ENCODE measurements around the gene RNF135.

DNA sequence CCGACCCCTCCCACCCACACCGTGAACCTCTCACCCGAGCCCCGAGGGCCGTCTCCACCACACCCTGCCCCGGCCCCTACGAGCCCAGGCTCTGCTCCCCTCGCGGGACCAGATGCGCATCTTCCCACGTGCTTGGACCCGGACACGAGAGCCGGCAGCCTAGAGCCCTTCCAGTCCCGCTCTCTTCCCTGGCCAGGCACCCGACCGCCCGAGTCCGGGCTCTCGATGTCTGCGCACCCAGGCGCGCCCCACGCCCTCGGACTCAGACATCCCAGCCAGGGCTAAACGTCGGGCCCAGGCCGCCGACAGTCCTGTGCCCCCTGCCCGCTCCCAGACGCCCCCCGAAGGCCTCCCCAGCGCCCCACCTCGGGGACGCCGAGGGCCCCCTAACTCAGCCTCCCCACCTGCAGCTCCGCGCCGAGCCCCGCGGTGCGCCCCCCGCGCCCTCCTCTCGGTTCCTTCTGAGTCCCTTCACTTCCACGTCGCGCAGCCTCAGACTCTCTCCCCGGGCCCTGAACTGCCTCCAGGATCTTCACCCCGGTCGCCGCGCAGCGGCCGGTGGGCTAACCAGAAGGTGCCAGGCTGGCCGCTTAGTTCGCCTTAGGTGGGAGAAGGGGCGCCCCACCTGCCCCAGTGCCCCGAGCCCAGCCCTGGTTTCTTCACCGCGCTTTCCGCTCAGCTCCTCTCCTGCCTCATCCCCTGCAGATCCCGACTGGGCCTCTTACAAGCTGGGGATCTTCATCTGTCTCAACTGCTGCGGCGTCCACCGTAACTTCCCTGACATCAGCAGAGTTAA, 48.4 kb upstream of the RNF135 start:
- no peak for TF ChIP-seq EP300 (IDR thresholded peaks at IDR 0.05; ENCODE audit: borderline replicate concordance in 1 of 2, control insufficient read depth in 1 of 2, low read depth in 2 of 2, low read length in 2 of 2)
- no peak for TF ChIP-seq IKZF1 (conservative IDR thresholded peaks at IDR 0.05)
- TF ChIP-seq PBX3 (IDR thresholded peaks at IDR 0.05; ENCODE audit: insufficient replicate concordance, low read depth, low read length): no peak
- no peak for TF ChIP-seq SREBF2 (IDR thresholded peaks at IDR 0.05; ENCODE audit: low read length)
- no peak for TF ChIP-seq SMAD1 (IDR thresholded peaks at IDR 0.05; ENCODE audit: low read depth, partially characterized antibody)
- TF ChIP-seq BHLHE40 (IDR thresholded peaks at IDR 0.05; ENCODE audit: borderline replicate concordance in 1 of 2, low read depth in 2 of 2, low read length in 1 of 2): no peak
- no peak for TF ChIP-seq GABPA (IDR thresholded peaks at IDR 0.05; ENCODE audit: low read depth)
- no peak for TF ChIP-seq POLR2A (IDR thresholded peaks at IDR 0.05; ENCODE audit: low read depth, low read length)
- TF ChIP-seq CTCF (IDR thresholded peaks at IDR 0.05 in 2 of 3, conservative IDR thresholded peaks at IDR 0.05 in 1 of 3; ENCODE audit: control insufficient read depth in 2 of 3, extremely low read depth in 1 of 3, insufficient read depth in 1 of 3, low read depth in 3 of 3, low read length in 3 of 3): no peak

All from GM12878 (cell line).